Measurements from ENCODE around the gene ZFC3H1. TPM values are rescaled to one million over a fixed set of nuclear protein-coding genes. Genes with fewer than 3 reads are reported as not detected.

ZFC3H1 gene
- total and polyA plus RNA-seq, 2 of the 8 experiments (the other 6 are each of a cell fraction or from before 2014, with no cell fraction given), result 20.0 to 32.4 TPM

DNA sequence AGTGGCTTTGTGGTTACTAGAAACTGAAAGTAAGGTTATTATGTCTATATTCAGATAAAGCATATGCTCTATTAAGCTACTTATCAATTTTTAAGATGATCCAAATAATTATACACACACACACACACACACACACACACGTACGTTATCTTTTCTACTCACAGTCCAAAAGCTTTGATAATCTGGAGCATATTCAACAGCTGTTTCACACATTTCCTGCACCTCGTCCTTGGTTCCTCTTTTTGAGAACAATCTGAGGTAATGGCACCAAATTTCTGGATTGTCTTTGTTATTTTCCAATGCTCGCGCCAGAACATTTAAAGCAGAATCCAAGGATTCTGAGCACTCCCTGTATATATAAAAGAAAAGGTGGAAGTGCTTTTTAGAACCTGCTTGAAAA, 37.5 kb downstream of the ZFC3H1 start:
- Histone ChIP-seq H3K9me3 (ENCODE audit: insufficient read depth in 2 of 2, low read depth in 1 of 2, low read length in 1 of 2) (no peaks in the 10 kb centered on the region), H3K4me1 (replicated peaks in 1 of 4; ENCODE audit: control insufficient read depth in 3 of 4, insufficient read depth in 4 of 4, low read length in 3 of 4) (no peaks in the 10 kb centered on the region), H4K5ac (ENCODE audit: insufficient read length, low read depth, low read length) (no peak overlapping the region), H2BK120ac (replicated peaks; ENCODE audit: low read depth, low read length) (no peak overlapping the region), H2BK12ac (ENCODE audit: low read depth, low read length) (no peak overlapping the region), H4K20me1 (replicated peaks in 1 of 2; ENCODE audit: control insufficient read depth in 1 of 2, insufficient read depth in 2 of 2, low read length in 2 of 2) (no peaks in the 10 kb centered on the region), H3K23ac (ENCODE audit: insufficient read length) (no peak overlapping the region), H4K8ac (ENCODE audit: extremely low read depth, insufficient read depth, low read length) (no peak overlapping the region), H2AFZ (ENCODE audit: low read length) (no peak overlapping the region), H2BK5ac (ENCODE audit: low read depth, low read length) (no peak overlapping the region), H3K18ac (ENCODE audit: extremely low read depth, low read length) (no peak overlapping the region), H3K79me2 (ENCODE audit: control insufficient read depth in 1 of 2, insufficient read depth in 2 of 2, low read length in 2 of 2) (no peaks in the 10 kb centered on the region), H3K56ac (replicated peaks; ENCODE audit: insufficient read length, low read depth, low read length) (no peak overlapping the region), H4K91ac (replicated peaks; ENCODE audit: insufficient read length, low read length) (no peak overlapping the region), H3K4ac (replicated peaks; ENCODE audit: insufficient read length, low read depth, low read length) (no peak overlapping the region), H3K4me3 (ENCODE audit: extremely low read depth in 1 of 4, insufficient read depth in 2 of 4, low read depth in 3 of 4, low read length in 4 of 4) (no peak overlapping the region), H3K14ac (ENCODE audit: insufficient read length) (no peak overlapping the region), H3K36me3 (ENCODE audit: control insufficient read depth in 2 of 4, insufficient read depth in 4 of 4, low read length in 3 of 4) (peaks cover 7 to 84% (median 46%) of the 10 kb centered on the region in 4 experiments), H3K9ac (replicated peaks in 1 of 4; ENCODE audit: extremely low read depth in 1 of 4, low read depth in 3 of 4, low read length in 3 of 4) (no peak overlapping the region), H3K23me2 (ENCODE audit: low read depth, low read length) (no peaks in the 10 kb centered on the region; the same call in 1 of the 2 replicates), H2BK15ac (ENCODE audit: low read length) (no peak overlapping the region), H3K79me1 (ENCODE audit: low read depth, low read length) (no peaks in the 10 kb centered on the region), H2BK20ac (ENCODE audit: low read length) (no peak overlapping the region), H3K4me2 (ENCODE audit: insufficient read depth in 1 of 2, low read depth in 2 of 2, low read length in 2 of 2) (no peak overlapping the region), H3K27ac (ENCODE audit: low read depth, low read length) (no peak overlapping the region), H3K27me3 (replicated peaks in 1 of 4; ENCODE audit: control insufficient read depth in 3 of 4, extremely low read depth in 1 of 4, insufficient read depth in 3 of 4, low read length in 3 of 4) (no peaks in the 10 kb centered on the region), H2AK5ac (ENCODE audit: low read depth, low read length) (no peak overlapping the region)
- CTCF ChIA-PET (ENCODE audit: partially characterized antibody), result interaction anchor here (1.1 to 4.4 kb wide), 3 partner anchors 8 to 38 kb away, joined by 4 to 21 read pairs (median 4); partner anchors contain the start of genes THAP2 and ZFC3H1
- WGBS, 2 experiments (ENCODE audit: extremely low coverage in 1 of 2, insufficient coverage in 1 of 2, insufficient read length in 1 of 2, insufficient replicate concordance in 2 of 2, low coverage in 1 of 2, low lambda C conversion rate in 2 of 2, missing lambda C conversion rate in 1 of 2), result 86% methylated on average over 5 of the region's 5 CpGs; no CpG with 5 or more reads in 1 of the 2 experiments
- no peak for FAIRE-seq
- POLR2A ChIA-PET (ENCODE audit: partially characterized antibody), result interaction anchor here (1.1 kb wide), 1 partner anchor 19 kb away, joined by 4 read pairs; no protein-coding TSS in a partner anchor
- no peak for DNase-seq (ENCODE audit: low read depth in 1 of 2, low spot score in 2 of 2)
- TF ChIP-seq EGR1 (IDR thresholded peaks at IDR 0.05; ENCODE audit: borderline replicate concordance, low read depth, low read length), result no peak

Data from H1 (cell line).